Bronchus fibroblast of lung (primary cell): ENCODE results near the gene RANBP3L. TPM values are rescaled to one million over a fixed set of nuclear protein-coding genes. Genes with fewer than 3 reads are reported as not detected.

Source experiments
- total RNA-seq: library from RNA; depleted of rRNA; stranded (reverse); fragments of >200 nt; gene quantifications from 2 replicates; pipeline ENCODE4 v1.2.3, GENCODE V29; 2015

The RANBP3L gene
- total RNA-seq: not detected in 2 replicates

GRCh38 chr5:36301858-36302603, at the start of gene RANBP3L:
Gene RANBP3L (minus strand): TSS chr5:36301902. CDS start chr5:36301416, 486 bp downstream.

GRCh38 chr5:36241631-36242533, 59.8 kb downstream of the RANBP3L start, which contains the start of gene NADK2:
Gene NADK2 (minus strand): TSS chr5:36241925. CDS start chr5:36241798, 127 bp downstream.

Other genes with a start within 250 kb of the RANBP3L start
- gene UGT3A2, start 235.0 kb downstream of the RANBP3L start, total RNA-seq: not detected in 2 replicates
- 3.6 and 4.5 TPM in 2 replicates for gene LMBRD2, start 150.0 kb downstream of the RANBP3L start, total RNA-seq
- gene SKP2, start 149.8 kb downstream of the RANBP3L start, total RNA-seq: 27.7 and 35.1 TPM in 2 replicates
- gene NADK2, start 60.0 kb downstream of the RANBP3L start, total RNA-seq: 14.7 and 17.7 TPM in 2 replicates